Mammary epithelial cell (primary cell): ENCODE measurements around the gene ATP2A3.

Source experiments
- EZH2 ChIP-seq: IDR thresholded peaks from 2 replicates; pipeline ENCODE4 v1.6.1; 2012; ENCODE audit warnings: low read length, inconsistent platforms, borderline replicate concordance
- TF ChIP-seq, protein P1 (sequence below), 2 donors: IDR thresholded peaks in 1 of 2; conservative IDR thresholded peaks in 1 of 2; 2 replicates each; pipeline ENCODE4 v1.5.1; 2011 to 2012; ENCODE audit warnings: inconsistent platforms in 2 of 2, low read length in 2 of 2, mild to moderate bottlenecking in 2 of 2, control low read depth in 1 of 2, low read depth in 1 of 2; ENCODE audit not compliant: insufficient read depth in 1 of 2; ENCODE audit errors: extremely low read depth in 1 of 2

DNA sequence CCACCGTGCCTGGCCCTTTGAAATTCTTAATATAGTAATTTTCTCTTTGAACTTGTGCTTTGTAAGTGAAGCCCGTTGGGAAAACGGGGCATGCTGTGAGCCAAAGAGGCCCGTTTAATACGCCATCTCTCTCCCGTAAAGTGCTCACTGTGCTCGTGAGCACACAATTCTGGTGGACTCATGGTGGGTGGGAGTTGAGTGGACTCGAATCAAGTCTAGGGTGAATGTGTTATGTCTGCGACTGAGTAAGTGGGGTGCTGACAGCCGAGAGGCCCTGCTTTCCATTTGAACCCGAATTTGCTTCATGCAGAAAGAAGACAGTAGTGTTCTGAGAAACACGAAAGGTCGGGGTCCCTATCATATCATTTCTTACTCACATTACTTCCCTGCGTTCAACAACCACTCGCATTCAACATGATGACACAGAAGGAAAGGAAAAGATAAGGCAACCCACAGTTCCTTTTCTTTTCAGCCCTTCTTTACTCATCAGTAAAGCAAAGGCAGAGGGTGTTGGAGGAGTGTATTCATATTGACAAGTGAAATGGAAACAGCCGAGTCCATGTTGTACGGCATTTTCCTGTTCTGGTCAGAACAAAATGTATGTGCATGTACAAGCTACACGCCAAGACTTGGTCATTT, 4.8 kb upstream of the ATP2A3 start:
- TF ChIP-seq, protein P1, sequence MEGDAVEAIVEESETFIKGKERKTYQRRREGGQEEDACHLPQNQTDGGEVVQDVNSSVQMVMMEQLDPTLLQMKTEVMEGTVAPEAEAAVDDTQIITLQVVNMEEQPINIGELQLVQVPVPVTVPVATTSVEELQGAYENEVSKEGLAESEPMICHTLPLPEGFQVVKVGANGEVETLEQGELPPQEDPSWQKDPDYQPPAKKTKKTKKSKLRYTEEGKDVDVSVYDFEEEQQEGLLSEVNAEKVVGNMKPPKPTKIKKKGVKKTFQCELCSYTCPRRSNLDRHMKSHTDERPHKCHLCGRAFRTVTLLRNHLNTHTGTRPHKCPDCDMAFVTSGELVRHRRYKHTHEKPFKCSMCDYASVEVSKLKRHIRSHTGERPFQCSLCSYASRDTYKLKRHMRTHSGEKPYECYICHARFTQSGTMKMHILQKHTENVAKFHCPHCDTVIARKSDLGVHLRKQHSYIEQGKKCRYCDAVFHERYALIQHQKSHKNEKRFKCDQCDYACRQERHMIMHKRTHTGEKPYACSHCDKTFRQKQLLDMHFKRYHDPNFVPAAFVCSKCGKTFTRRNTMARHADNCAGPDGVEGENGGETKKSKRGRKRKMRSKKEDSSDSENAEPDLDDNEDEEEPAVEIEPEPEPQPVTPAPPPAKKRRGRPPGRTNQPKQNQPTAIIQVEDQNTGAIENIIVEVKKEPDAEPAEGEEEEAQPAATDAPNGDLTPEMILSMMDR (conservative IDR thresholded peaks at IDR 0.05 in 1 of 2, IDR thresholded peaks at IDR 0.05 in 1 of 2; ENCODE audit: extremely low read depth in 1 of 2, insufficient read depth in 1 of 2, low read depth in 1 of 2, low read length in 2 of 2) = no peak
- no peak for TF ChIP-seq EZH2
